ENCODE data around the gene C9orf85. TPM values are rescaled to one million over a fixed set of nuclear protein-coding genes. Genes with fewer than 3 reads are reported as not detected.

C9orf85 gene
- total and polyA plus RNA-seq, 2 of the 8 experiments (the other 6 are each of a cell fraction or from before 2014, with no cell fraction given): 6.3 to 14.5 TPM

- no peak for TF ChIP-seq SIN3A (conservative IDR thresholded peaks at IDR 0.05 in 1 of 2, IDR thresholded peaks at IDR 0.05 in 1 of 2; ENCODE audit: low read depth in 1 of 2, low read length in 2 of 2)
Observed at GRCh38 chr9:71937070-71937625, 25.7 kb downstream of the C9orf85 start (continued).
